Lower lobe of right lung (tissue), 2 donors: Measurements from ENCODE around the gene IRGC. TPM values are rescaled to one million over a fixed set of nuclear protein-coding genes. Genes with fewer than 3 reads are reported as not detected.

Experiments used
- ATAC-seq, 2 donors: fragments of 200-7000 bp; cut with Tn5 transposase; one replicate each; pipeline ENCODE4 v1.9.1; 2020 to 2022; ENCODE audit warnings: mild to moderate bottlenecking in 2 of 2, moderate library complexity in 2 of 2
- DNase-seq: peaks from one replicate; pipeline ENCODE4 v3.0.0-alpha.2; 2020
- H3K27ac ChIP-seq: fragments of 200-600 bp; one replicate; pipeline ENCODE4 v1.8.0; 2022
- H3K27me3 ChIP-seq: fragments of 200-600 bp; one replicate; pipeline ENCODE4 v1.8.0; 2022; ENCODE audit warnings: low read depth
- H3K36me3 ChIP-seq: fragments of 200-600 bp; one replicate; pipeline ENCODE4 v1.8.0; 2022; ENCODE audit warnings: mild to moderate bottlenecking
- H3K4me1 ChIP-seq: fragments of 200-600 bp; one replicate; pipeline ENCODE4 v1.8.0; 2022
- H3K4me3 ChIP-seq: fragments of 200-600 bp; one replicate; pipeline ENCODE4 v1.8.0; 2022; ENCODE audit warnings: mild to moderate bottlenecking
- H3K9me3 ChIP-seq: fragments of 200-600 bp; one replicate; pipeline ENCODE4 v1.8.0; 2022
- intact Hi-C: fragments of 100-400 bp; cut with DNase I; formaldehyde crosslinking; loops from one replicate; pipeline ENCODE4 v1.11.0; 2022
- total RNA-seq: library from RNA; stranded (reverse); fragmentation: NEBNext Ultra II Directional; extraction: Animal tissue kit (Norgen Biotek cat#: 25700); gene quantifications from one replicate; pipeline ENCODE4 v1.2.1, GENCODE V29; 2021
- TF ChIP-seq, protein P1 (sequence below): fragments of 200-600 bp; IDR thresholded peaks from one replicate; pipeline ENCODE4 v1.8.0; 2022; ENCODE audit warnings: antibody characterized with exemption, mild to moderate bottlenecking
- donor health status: DM: no; HTN: yes; CAD: no; lungs with severe emphysema.

IRGC gene
- total RNA-seq, 1 donor from 2014 or later = not detected

GRCh38 chr19:43720936-43721335 lies 5.1 kb downstream of the IRGC start:
- TF ChIP-seq, protein P1, sequence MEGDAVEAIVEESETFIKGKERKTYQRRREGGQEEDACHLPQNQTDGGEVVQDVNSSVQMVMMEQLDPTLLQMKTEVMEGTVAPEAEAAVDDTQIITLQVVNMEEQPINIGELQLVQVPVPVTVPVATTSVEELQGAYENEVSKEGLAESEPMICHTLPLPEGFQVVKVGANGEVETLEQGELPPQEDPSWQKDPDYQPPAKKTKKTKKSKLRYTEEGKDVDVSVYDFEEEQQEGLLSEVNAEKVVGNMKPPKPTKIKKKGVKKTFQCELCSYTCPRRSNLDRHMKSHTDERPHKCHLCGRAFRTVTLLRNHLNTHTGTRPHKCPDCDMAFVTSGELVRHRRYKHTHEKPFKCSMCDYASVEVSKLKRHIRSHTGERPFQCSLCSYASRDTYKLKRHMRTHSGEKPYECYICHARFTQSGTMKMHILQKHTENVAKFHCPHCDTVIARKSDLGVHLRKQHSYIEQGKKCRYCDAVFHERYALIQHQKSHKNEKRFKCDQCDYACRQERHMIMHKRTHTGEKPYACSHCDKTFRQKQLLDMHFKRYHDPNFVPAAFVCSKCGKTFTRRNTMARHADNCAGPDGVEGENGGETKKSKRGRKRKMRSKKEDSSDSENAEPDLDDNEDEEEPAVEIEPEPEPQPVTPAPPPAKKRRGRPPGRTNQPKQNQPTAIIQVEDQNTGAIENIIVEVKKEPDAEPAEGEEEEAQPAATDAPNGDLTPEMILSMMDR = no peak
- Histone ChIP-seq H3K27ac (no peak overlapping the region), H3K9me3 (no peaks in the 10 kb centered on the region), H3K36me3 (no peaks in the 10 kb centered on the region), H3K27me3 (no peaks in the 10 kb centered on the region), H3K4me3 (no peak overlapping the region), H3K4me1 (peaks cover 9% of the 10 kb centered on the region)
- intact Hi-C loops = no loop called here
- ATAC-seq (no peak), DNase-seq (no peak)

DNA sequence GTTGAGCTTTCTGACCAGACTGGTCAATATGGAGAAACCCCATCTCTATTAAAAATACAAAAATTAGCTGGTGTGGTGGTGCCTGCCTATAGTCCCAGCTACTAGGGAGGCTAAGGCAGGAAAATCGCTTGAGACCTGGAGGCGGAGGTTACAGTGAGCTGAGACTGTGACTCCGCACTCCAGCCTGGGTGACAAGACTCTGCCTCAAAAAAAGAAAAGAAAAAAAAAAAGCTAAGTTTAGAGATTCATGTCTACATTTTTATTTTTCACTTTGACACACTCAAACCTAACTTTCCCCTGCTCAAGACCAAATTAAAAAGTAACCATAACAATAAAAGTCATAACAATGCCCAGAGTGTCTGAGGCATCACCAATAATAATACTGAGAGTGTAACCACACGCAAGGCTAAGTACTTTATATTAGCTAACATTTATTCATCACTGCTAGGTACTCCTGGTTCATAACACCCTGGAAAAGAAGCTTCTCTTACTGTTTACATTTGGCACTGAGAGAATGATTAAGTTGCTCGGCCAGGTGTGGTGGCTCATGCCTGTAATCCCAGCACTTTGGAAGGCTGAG lies 5.7 kb downstream of the IRGC start:
- intact Hi-C loops = no loop called here
- ATAC-seq = no peak
- no peak for DNase-seq
- Histone ChIP-seq H3K27ac (no peak overlapping the region), H3K36me3 (no peaks in the 10 kb centered on the region), H3K9me3 (no peaks in the 10 kb centered on the region), H3K4me3 (no peak overlapping the region), H3K4me1 (peaks cover 9% of the 10 kb centered on the region), H3K27me3 (no peaks in the 10 kb centered on the region)
- TF ChIP-seq, protein P1 = no peak

DNA sequence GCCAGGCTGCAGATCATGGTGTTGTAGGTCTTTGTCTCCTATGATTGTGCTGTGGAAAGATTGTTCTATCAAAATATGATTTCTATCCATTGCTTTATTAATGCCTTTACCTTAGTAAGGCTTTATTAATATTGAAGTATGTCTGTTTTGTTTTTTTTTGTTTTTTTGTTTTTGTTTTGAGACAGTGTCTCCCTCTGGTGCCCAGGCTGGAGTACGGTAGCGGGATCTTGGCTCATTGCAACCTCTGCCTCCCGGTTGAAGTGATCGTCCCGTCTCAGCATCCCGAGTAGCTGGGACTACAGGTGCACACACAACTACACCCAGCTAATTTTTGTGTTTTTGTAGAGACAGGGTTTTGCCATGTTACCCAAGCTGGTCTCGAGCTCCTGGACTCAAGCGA lies 7.7 kb downstream of the IRGC start:
- DNase-seq (no peak), ATAC-seq (no peak)
- Histone ChIP-seq H3K4me3 (no peak overlapping the region), H3K9me3 (no peaks in the 10 kb centered on the region), H3K4me1 (peaks cover 9% of the 10 kb centered on the region), H3K36me3 (peaks cover 7% of the 10 kb centered on the region), H3K27me3 (no peaks in the 10 kb centered on the region), H3K27ac (no peak overlapping the region)
- TF ChIP-seq, protein P1 = peak; percentile 30
- intact Hi-C loops = no loop called here

DNA sequence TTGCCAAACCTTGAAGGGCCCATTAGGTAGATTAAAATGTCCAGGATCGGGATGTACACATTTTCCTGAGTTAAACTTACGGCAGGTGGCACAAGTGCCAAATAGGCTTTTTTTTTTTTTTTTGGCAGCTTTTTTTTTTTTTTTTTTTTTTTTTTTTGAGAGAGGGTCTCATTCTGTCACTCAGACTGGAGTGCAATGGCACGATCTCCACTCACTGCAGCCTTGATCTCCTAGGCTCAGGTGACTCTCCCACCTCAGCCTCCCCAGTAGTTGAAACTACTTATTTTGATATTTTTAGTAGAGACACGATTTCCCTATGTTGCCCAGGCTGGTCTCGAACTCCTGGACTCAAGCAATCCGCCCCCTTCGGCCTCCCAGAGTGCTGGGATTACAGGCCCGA lies 9.0 kb downstream of the IRGC start:
- no peak for ATAC-seq
- Histone ChIP-seq H3K27me3 (no peaks in the 10 kb centered on the region), H3K36me3 (peaks cover 20% of the 10 kb centered on the region), H3K4me1 (peaks cover 9% of the 10 kb centered on the region), H3K4me3 (no peak overlapping the region), H3K9me3 (no peaks in the 10 kb centered on the region), H3K27ac (no peak overlapping the region)
- DNase-seq = no peak
- intact Hi-C loops = no loop called here
- TF ChIP-seq, protein P1 = no peak

DNA sequence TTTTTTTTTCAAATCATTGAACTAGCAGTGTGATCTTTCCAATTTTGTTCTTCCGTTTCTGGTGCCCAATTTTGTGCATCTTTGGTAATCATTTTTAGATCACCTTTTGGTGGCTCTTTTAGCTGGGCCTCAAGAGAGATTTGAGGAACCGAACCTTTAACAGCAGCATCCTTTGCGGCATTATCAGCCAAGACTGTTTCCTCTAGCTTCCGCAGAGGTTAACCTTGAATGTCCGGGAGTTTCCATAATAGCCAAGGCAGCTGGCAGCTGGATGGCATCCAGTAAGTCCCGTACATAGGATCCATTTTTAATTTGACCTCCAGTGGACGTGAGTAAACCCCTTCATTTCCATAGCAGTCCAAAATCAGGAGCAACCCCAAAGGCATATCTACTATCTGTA lies 9.6 kb downstream of the IRGC start:
- Histone ChIP-seq H3K9me3 (no peaks in the 10 kb centered on the region), H3K27me3 (no peaks in the 10 kb centered on the region), H3K4me3 (no peak overlapping the region), H3K27ac (no peak overlapping the region), H3K36me3 (peaks cover 26% of the 10 kb centered on the region), H3K4me1 (peaks cover 9% of the 10 kb centered on the region)
- ATAC-seq = no peak
- DNase-seq = no peak
- intact Hi-C loops = no loop called here
- TF ChIP-seq, protein P1 = no peak
